Lower lobe of right lung (tissue), 2 donors: ENCODE data around the gene EEFSEC. TPM values are rescaled to one million over a fixed set of nuclear protein-coding genes. Genes with fewer than 3 reads are reported as not detected.

Experiments
- ATAC-seq, 2 donors: fragments of 200-7000 bp; cut with Tn5 transposase; one replicate each; pipeline ENCODE4 v1.9.1; 2020 to 2022; ENCODE audit warnings: mild to moderate bottlenecking in 2 of 2, moderate library complexity in 2 of 2
- DNase-seq: peaks from one replicate; pipeline ENCODE4 v3.0.0-alpha.2; 2020
- H3K27ac ChIP-seq: fragments of 200-600 bp; one replicate; pipeline ENCODE4 v1.8.0; 2022
- H3K27me3 ChIP-seq: fragments of 200-600 bp; one replicate; pipeline ENCODE4 v1.8.0; 2022; ENCODE audit warnings: low read depth
- H3K36me3 ChIP-seq: fragments of 200-600 bp; one replicate; pipeline ENCODE4 v1.8.0; 2022; ENCODE audit warnings: mild to moderate bottlenecking
- H3K4me1 ChIP-seq: fragments of 200-600 bp; one replicate; pipeline ENCODE4 v1.8.0; 2022
- H3K4me3 ChIP-seq: fragments of 200-600 bp; one replicate; pipeline ENCODE4 v1.8.0; 2022; ENCODE audit warnings: mild to moderate bottlenecking
- H3K9me3 ChIP-seq: fragments of 200-600 bp; one replicate; pipeline ENCODE4 v1.8.0; 2022
- intact Hi-C: fragments of 100-400 bp; cut with DNase I; formaldehyde crosslinking; loops from one replicate; pipeline ENCODE4 v1.11.0; 2022
- total RNA-seq: library from RNA; stranded (reverse); fragmentation: NEBNext Ultra II Directional; extraction: Animal tissue kit (Norgen Biotek cat#: 25700); gene quantifications from one replicate; pipeline ENCODE4 v1.2.1, GENCODE V29; 2021
- TF ChIP-seq, protein P1 (sequence below): fragments of 200-600 bp; IDR thresholded peaks from one replicate; pipeline ENCODE4 v1.8.0; 2022; ENCODE audit warnings: antibody characterized with exemption, mild to moderate bottlenecking
- donor health status: DM: no; HTN: yes; CAD: no; lungs with severe emphysema.

Gene EEFSEC
- total RNA-seq, 1 donor from 2014 or later, result 15.6 TPM

DNA sequence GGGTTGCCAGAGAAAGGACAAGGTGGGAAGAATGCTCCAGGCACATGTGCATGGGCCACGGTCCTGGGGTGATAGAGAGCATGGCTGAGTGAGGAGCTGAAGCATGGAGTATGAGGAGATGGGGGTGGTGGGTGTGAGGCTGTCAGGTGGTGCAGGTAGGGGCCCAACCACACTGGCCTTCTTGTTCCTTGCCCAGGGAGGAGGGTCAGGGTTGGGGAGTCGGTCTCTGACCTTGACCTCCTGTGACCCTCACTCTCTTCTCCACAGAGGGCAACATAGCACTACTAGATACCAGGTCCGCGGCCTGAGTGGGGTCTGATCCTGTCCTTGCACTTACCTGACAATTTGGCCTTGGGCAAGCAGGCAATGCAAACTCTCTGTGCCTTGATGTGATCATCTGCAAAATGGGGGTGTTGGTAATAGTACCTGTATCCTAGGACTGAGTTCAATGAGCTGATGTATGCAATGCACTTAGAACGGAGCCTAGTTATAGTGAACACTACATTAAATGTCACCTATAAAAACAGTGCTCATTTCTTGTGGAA lies 75.2 kb downstream of the EEFSEC start:
- H3K9me3 ChIP-seq, result peaks cover 3% of the 10 kb centered on the region
- H3K27ac ChIP-seq, result no peak overlapping the region
- intact Hi-C loops, result no loop called here
- peaks cover 6% of the 10 kb centered on the region for H3K4me1 ChIP-seq
- H3K27me3 ChIP-seq, result no peaks in the 10 kb centered on the region
- no peaks in the 10 kb centered on the region for H3K36me3 ChIP-seq
- TF ChIP-seq, protein P1, sequence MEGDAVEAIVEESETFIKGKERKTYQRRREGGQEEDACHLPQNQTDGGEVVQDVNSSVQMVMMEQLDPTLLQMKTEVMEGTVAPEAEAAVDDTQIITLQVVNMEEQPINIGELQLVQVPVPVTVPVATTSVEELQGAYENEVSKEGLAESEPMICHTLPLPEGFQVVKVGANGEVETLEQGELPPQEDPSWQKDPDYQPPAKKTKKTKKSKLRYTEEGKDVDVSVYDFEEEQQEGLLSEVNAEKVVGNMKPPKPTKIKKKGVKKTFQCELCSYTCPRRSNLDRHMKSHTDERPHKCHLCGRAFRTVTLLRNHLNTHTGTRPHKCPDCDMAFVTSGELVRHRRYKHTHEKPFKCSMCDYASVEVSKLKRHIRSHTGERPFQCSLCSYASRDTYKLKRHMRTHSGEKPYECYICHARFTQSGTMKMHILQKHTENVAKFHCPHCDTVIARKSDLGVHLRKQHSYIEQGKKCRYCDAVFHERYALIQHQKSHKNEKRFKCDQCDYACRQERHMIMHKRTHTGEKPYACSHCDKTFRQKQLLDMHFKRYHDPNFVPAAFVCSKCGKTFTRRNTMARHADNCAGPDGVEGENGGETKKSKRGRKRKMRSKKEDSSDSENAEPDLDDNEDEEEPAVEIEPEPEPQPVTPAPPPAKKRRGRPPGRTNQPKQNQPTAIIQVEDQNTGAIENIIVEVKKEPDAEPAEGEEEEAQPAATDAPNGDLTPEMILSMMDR, result no peak
- no peak overlapping the region for H3K4me3 ChIP-seq
- no peak for DNase-seq
- no peak for ATAC-seq

DNA sequence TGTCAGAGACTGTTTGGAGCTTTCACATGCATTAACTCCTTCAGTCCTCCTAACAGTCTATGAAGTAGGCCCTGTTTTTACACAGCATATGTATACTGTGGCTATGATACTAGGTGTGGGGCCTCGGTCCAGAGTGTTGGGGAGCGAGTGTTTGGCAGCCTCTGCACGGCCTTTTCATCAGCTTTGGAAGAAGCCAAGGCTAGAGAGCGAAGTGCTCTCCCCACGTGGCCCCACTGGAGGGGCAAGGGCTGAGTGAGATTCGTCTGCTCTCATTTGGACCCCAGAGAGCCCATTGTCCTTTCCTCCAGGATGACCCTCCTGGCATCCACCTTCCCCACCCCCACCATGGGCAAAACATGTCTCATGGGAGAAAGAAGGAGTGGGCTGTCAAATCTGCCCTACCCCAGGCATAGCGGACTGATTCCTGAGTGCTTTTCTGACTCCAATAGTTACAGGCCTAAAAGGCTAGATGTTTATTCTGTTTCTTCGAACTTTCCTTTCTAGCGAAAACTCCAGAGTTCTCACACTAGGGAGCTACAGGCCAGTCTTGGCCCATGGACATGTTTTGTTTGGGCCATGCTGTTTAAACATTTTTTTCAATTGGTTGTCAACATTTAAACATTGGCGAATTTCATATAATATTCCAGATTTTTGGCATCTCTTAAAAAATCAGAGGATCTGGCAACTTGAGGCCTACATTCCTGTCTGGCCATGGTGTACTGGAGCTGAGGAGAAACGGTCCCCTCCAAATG lies 76.0 kb downstream of the EEFSEC start:
- Histone ChIP-seq H3K4me1 (peaks cover 6% of the 10 kb centered on the region), H3K4me3 (no peak overlapping the region), H3K27me3 (no peaks in the 10 kb centered on the region), H3K27ac (no peak overlapping the region), H3K9me3 (no peaks in the 10 kb centered on the region), H3K36me3 (no peaks in the 10 kb centered on the region)
- DNase-seq (no peak), ATAC-seq (no peak)
- TF ChIP-seq, protein P1, result no peak
- intact Hi-C loops, result no loop called here

DNA sequence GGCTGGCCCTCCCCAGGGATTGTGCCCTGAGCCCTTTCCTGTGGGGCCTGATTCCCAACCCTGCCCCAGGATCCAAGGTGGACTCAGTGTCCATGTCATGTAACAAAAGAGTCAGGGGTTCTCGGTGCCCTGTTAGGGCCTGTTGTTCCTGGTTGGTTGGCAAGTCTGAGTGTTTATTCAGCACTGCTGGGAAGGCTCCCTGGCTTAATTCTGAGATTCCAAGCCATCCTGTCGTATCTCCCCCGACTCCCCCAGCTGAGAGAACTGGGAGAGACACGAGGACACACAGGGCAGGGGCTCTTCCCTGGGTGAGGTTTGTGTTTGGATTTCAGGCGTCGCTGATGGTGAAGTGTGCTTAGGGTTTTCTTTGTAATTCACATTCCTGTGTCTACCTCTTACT lies 78.3 kb downstream of the EEFSEC start:
- intact Hi-C loops, result no loop called here
- H3K27me3 ChIP-seq, result no peaks in the 10 kb centered on the region
- no peak for ATAC-seq
- H3K27ac ChIP-seq, result no peak overlapping the region
- TF ChIP-seq, protein P1, result no peak
- H3K36me3 ChIP-seq, result no peaks in the 10 kb centered on the region
- peaks cover 6% of the 10 kb centered on the region for H3K4me1 ChIP-seq
- no peaks in the 10 kb centered on the region for H3K9me3 ChIP-seq
- no peak overlapping the region for H3K4me3 ChIP-seq
- DNase-seq, result no peak

DNA sequence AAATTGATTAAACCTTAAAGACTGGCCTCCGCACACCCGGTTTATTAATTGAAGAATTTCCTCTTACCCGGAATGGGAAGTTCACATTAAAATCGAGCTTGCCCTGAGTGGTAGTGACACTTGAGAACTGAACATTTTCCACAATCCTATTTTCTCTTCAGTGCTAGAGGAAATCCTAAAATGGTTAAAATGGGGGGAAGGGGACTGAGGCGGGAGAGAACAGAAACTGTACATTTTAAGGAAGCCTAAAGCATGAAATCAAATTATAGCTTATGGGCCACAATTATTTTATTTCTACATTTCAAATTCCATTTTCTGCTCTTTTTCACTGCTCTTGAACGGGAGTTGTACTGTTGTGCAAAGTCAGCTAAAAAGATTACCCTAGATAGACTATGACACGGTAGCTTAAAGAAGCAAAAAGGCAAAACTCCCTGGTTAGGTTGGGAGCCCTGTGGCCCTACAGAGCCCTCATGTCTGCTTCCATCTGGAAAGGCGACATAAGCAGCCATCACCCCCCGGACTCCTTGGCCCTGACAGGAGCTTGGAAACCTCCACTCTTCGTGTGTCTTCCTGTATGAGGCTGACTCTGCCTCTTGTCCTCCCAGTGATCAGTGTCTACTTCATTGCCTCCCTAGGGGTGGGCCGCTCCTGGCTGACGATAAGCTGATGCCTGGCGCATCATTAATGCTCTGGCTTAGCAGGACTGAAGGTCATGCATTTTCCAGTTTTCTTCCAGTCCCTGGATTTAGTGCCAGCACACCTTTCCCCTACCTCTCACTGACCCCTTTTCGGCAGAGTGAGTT lies 79.3 kb downstream of the EEFSEC start:
- DNase-seq (no peak), ATAC-seq (no peak)
- intact Hi-C loops, result no loop called here
- H3K4me3 ChIP-seq, result no peak overlapping the region
- H3K9me3 ChIP-seq, result no peaks in the 10 kb centered on the region
- peaks cover 6% of the 10 kb centered on the region for H3K4me1 ChIP-seq
- TF ChIP-seq, protein P1, result no peak
- no peaks in the 10 kb centered on the region for H3K36me3 ChIP-seq
- H3K27me3 ChIP-seq, result no peaks in the 10 kb centered on the region
- H3K27ac ChIP-seq, result no peak overlapping the region

DNA sequence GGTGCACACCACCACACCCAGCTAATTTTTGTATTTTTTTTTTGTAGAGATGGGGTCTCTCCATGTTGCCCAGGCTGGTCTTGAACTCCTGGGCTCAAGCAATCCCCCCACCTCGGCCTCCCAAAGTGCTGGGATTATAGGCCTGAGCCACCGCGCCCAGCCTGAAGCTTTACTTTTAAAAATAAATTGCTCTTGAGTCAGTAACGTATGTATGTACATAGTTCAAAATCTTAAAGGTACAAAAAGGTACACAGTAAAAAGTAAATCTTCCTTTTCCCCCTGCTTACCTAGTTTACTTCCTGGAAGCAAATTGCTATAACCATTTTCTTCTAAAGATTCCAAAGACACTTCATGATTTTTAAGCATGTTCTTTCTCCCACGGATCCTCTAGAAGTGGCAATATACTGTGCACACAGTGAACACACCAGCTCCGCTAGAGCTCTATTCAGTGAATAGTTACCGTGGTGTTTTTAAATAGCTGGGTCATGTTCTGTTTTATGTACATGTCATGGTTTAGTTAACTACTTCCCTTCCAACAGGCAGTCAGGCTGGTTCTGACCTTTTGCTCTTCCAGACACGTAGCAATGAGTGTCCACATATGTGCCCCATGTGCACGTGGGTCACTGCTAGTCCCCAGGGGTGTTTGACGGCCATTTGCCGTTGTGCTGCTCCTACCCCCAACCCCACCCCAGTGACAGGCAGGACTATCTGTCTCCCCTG lies 82.1 kb downstream of the EEFSEC start:
- Histone ChIP-seq H3K4me3 (no peak overlapping the region), H3K36me3 (no peaks in the 10 kb centered on the region), H3K4me1 (peaks cover 6% of the 10 kb centered on the region), H3K27ac (no peak overlapping the region), H3K27me3 (no peaks in the 10 kb centered on the region), H3K9me3 (no peaks in the 10 kb centered on the region)
- DNase-seq, result no peak
- intact Hi-C loops, result no loop called here
- peak in 1 of 2 donors; percentile 16 for ATAC-seq
- TF ChIP-seq, protein P1, result no peak
